Activated T-cell treated with anti-CD3 and anti-CD28 coated beads, Interleukin-2, amount 50 U/mL, for 4 hours (primary cell): ENCODE data around the gene TMEM26. TPM values are rescaled to one million over a fixed set of nuclear protein-coding genes. Genes with fewer than 3 reads are reported as not detected.
A peak's percentile ranks its signal among the peaks of the same experiment; 100 is the strongest.

Experiments used
- ATAC-seq, 2 donors: fragments of 200-7000 bp; cut with Tn5 transposase; one replicate each; pipeline ENCODE4 v1.10.0; 2021
- DNase-seq: peaks from one replicate; pipeline ENCODE4 v3.0.0-alpha.2; 2020
- H3K27me3 Mint-ChIP-seq: one replicate; pipeline ENCODE4 v1.8.0; 2021; ENCODE audit warnings: low read depth, mixed read lengths
- H3K36me3 Mint-ChIP-seq: one replicate; pipeline ENCODE4 v1.8.0; 2022; ENCODE audit warnings: mixed read lengths; ENCODE audit not compliant: insufficient read depth
- H3K4me1 Mint-ChIP-seq: one replicate; pipeline ENCODE4 v1.8.0; 2021; ENCODE audit warnings: low read depth, mixed read lengths
- H3K4me3 Mint-ChIP-seq: one replicate; pipeline ENCODE4 v1.8.0; 2021; ENCODE audit warnings: mild to moderate bottlenecking, moderate library complexity, mixed read lengths
- H3K9me3 Mint-ChIP-seq: one replicate; pipeline ENCODE4 v1.8.0; 2021; ENCODE audit warnings: mixed read lengths
- total RNA-seq, 3 donors: library from RNA; stranded (reverse); gene quantifications; one replicate each; pipeline ENCODE4 v1.2.1, GENCODE V29; 2021

TMEM26 gene
- not detected for total RNA-seq

GRCh38 chr10:61452655-61453641, at the start of gene TMEM26:
TSS of gene TMEM26 (minus strand) at chr10:61453381. CDS start at chr10:61453081, 300 bp downstream.
- H3K36me3 Mint-ChIP-seq: no peaks in the 10 kb centered on the region
- peak in 1 of 2 donors; percentile 34 for ATAC-seq
- H3K27me3 Mint-ChIP-seq: peaks cover 42% of the 10 kb centered on the region

GRCh38 chr10:61500460-61500859, 47.3 kb upstream of the TMEM26 start:
- no peak overlapping the region for H3K4me3 Mint-ChIP-seq
- H3K27me3 Mint-ChIP-seq: peaks cover 3% of the 10 kb centered on the region
- DNase-seq (no peak), ATAC-seq (no peak)
- no peaks in the 10 kb centered on the region for H3K36me3 Mint-ChIP-seq
- H3K9me3 Mint-ChIP-seq: no peaks in the 10 kb centered on the region
- H3K4me1 Mint-ChIP-seq: no peaks in the 10 kb centered on the region

More at GRCh38 chr10:61452655-61453641, at the start of gene TMEM26:
- Mint-ChIP-seq H3K9me3 (no peaks in the 10 kb centered on the region), H3K4me1 (peaks cover 4% of the 10 kb centered on the region), H3K4me3 (no peak within 1 kb of the TSS)
- no peak for DNase-seq

- Mint-ChIP-seq H3K36me3 (no peaks in the 10 kb centered on the region), H3K4me1 (no peaks in the 10 kb centered on the region), H3K27me3 (peaks cover 3% of the 10 kb centered on the region), H3K9me3 (no peaks in the 10 kb centered on the region), H3K4me3 (no peak overlapping the region)
- no peak for ATAC-seq
- DNase-seq: no peak
These were observed 39.3 kb upstream of the TMEM26 start for GRCh38 chr10:61492364-61492995.

GRCh38 chr10:61487506-61487905, 34.3 kb upstream of the TMEM26 start:
- DNase-seq (no peak), ATAC-seq (no peak)
- no peak overlapping the region for H3K4me3 Mint-ChIP-seq
- no peaks in the 10 kb centered on the region for H3K4me1 Mint-ChIP-seq
- no peaks in the 10 kb centered on the region for H3K36me3 Mint-ChIP-seq
- H3K9me3 Mint-ChIP-seq: no peaks in the 10 kb centered on the region
- peaks cover 5% of the 10 kb centered on the region for H3K27me3 Mint-ChIP-seq

GRCh38 chr10:61486738-61487396, 33.7 kb upstream of the TMEM26 start:
- Mint-ChIP-seq H3K27me3 (peaks cover 5% of the 10 kb centered on the region), H3K4me1 (no peaks in the 10 kb centered on the region), H3K36me3 (no peaks in the 10 kb centered on the region), H3K9me3 (no peaks in the 10 kb centered on the region), H3K4me3 (no peak overlapping the region)
- DNase-seq: no peak
- no peak for ATAC-seq

GRCh38 chr10:61486251-61486650, 33.1 kb upstream of the TMEM26 start:
- DNase-seq (no peak), ATAC-seq (no peak)
- H3K36me3 Mint-ChIP-seq: no peaks in the 10 kb centered on the region
- no peaks in the 10 kb centered on the region for H3K9me3 Mint-ChIP-seq
- H3K4me1 Mint-ChIP-seq: no peaks in the 10 kb centered on the region
- no peak overlapping the region for H3K4me3 Mint-ChIP-seq
- H3K27me3 Mint-ChIP-seq: peaks cover 5% of the 10 kb centered on the region

- H3K9me3 Mint-ChIP-seq: no peaks in the 10 kb centered on the region
- no peak overlapping the region for H3K4me3 Mint-ChIP-seq
- no peak for ATAC-seq
- H3K36me3 Mint-ChIP-seq: no peaks in the 10 kb centered on the region
- no peak for DNase-seq
- no peaks in the 10 kb centered on the region for H3K4me1 Mint-ChIP-seq
- H3K27me3 Mint-ChIP-seq: peaks cover 5% of the 10 kb centered on the region
These were observed 28.4 kb upstream of the TMEM26 start for GRCh38 chr10:61481597-61481996.

- H3K4me1 Mint-ChIP-seq: no peaks in the 10 kb centered on the region
- DNase-seq: no peak
- no peaks in the 10 kb centered on the region for H3K9me3 Mint-ChIP-seq
- H3K4me3 Mint-ChIP-seq: no peak overlapping the region
- ATAC-seq: no peak
- H3K36me3 Mint-ChIP-seq: no peaks in the 10 kb centered on the region
- peaks cover 5% of the 10 kb centered on the region for H3K27me3 Mint-ChIP-seq
These were observed 27.0 kb upstream of the TMEM26 start for GRCh38 chr10:61480208-61480607.

GRCh38 chr10:61478621-61479312, 25.6 kb upstream of the TMEM26 start:
- no peaks in the 10 kb centered on the region for H3K9me3 Mint-ChIP-seq
- no peaks in the 10 kb centered on the region for H3K36me3 Mint-ChIP-seq
- no peak overlapping the region for H3K4me3 Mint-ChIP-seq
- H3K27me3 Mint-ChIP-seq: peaks cover 5% of the 10 kb centered on the region
- H3K4me1 Mint-ChIP-seq: no peaks in the 10 kb centered on the region
- ATAC-seq: no peak
- no peak for DNase-seq

GRCh38 chr10:61477451-61477850, 24.3 kb upstream of the TMEM26 start:
- H3K4me1 Mint-ChIP-seq: no peaks in the 10 kb centered on the region
- H3K4me3 Mint-ChIP-seq: no peak overlapping the region
- no peak for ATAC-seq
- DNase-seq: no peak
- H3K27me3 Mint-ChIP-seq: peaks cover 2% of the 10 kb centered on the region
- no peaks in the 10 kb centered on the region for H3K36me3 Mint-ChIP-seq
- no peaks in the 10 kb centered on the region for H3K9me3 Mint-ChIP-seq

GRCh38 chr10:61476529-61476928, 23.3 kb upstream of the TMEM26 start:
- Mint-ChIP-seq H3K4me3 (no peak overlapping the region), H3K27me3 (peaks cover 2% of the 10 kb centered on the region)
- no peak for ATAC-seq

GRCh38 chr10:61475449-61475873, 22.3 kb upstream of the TMEM26 start:
- Mint-ChIP-seq H3K36me3 (no peaks in the 10 kb centered on the region), H3K4me1 (no peaks in the 10 kb centered on the region), H3K27me3 (peaks cover 2% of the 10 kb centered on the region), H3K9me3 (no peaks in the 10 kb centered on the region), H3K4me3 (no peak overlapping the region)
- DNase-seq (no peak), ATAC-seq (no peak)

More at GRCh38 chr10:61476529-61476928, 23.3 kb upstream of the TMEM26 start:
- no peaks in the 10 kb centered on the region for H3K4me1 Mint-ChIP-seq
- no peaks in the 10 kb centered on the region for H3K36me3 Mint-ChIP-seq
- no peak for DNase-seq
- H3K9me3 Mint-ChIP-seq: no peaks in the 10 kb centered on the region

GRCh38 chr10:61472090-61472674, 19.0 kb upstream of the TMEM26 start:
- no peak for ATAC-seq
- Mint-ChIP-seq H3K4me3 (no peak overlapping the region), H3K36me3 (no peaks in the 10 kb centered on the region), H3K4me1 (no peaks in the 10 kb centered on the region), H3K27me3 (peaks cover under 1% of the 10 kb centered on the region), H3K9me3 (no peaks in the 10 kb centered on the region)
- DNase-seq: no peak
